NCI-H2171 (cell line): Measurements from ENCODE around the gene TPSAB1.

Source experiments
- DNase-seq: peaks from one replicate; lab custom pipeline; 2025; lab: John Stamatoyannopoulos, UW

Gene TPSAB1

DNA sequence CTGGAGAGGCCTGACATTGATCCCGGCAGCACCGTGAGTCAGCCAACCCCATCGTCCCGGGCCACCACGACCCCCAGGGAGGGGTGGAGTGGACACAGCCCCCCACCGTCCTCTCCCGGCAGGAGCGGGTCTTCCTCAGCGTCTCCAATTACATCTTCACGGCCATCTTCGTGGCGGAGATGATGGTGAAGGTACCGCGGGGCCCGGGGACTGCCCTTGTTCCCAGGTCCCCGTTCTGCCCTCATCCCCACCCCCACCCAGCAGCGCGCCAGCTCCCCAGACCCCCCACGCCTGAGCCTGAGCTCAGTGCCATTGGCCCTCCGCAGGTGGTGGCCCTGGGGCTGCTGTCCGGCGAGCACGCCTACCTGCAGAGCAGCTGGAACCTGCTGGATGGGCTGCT lies 30.0 kb upstream of the TPSAB1 start:
- DNase-seq, result no peak

DNA sequence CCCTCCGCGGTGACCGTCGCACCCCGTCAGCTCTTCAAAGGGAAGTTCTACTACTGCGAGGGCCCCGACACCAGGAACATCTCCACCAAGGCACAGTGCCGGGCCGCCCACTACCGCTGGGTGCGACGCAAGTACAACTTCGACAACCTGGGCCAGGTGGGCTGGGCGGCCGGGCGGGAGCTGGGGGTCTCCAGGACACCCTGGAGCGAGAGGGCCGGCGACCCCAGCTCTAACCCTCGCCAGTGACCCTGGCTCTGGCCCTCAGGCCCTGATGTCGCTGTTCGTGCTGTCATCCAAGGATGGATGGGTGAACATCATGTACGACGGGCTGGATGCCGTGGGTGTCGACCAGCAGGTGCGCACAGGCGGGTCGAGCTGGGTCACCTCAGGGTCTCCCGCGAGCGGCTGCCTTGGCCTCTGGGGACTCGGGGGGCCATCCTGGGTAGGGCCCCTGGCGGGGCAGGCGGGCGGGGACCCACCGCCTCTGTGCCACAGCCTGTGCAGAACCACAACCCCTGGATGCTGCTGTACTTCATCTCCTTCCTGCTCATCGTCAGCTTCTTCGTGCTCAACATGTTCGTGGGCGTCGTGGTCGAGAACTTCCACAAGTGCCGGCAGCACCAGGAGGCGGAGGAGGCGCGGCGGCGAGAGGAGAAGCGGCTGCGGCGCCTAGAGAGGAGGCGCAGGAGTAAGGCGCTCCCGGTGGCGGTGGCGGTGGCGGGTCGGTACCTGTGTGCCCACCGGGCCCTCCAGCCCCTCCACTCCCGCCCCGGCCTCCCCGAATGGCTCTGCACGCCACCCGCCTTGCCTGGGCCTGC lies 28.8 kb upstream of the TPSAB1 start:
- no peak for DNase-seq

DNA sequence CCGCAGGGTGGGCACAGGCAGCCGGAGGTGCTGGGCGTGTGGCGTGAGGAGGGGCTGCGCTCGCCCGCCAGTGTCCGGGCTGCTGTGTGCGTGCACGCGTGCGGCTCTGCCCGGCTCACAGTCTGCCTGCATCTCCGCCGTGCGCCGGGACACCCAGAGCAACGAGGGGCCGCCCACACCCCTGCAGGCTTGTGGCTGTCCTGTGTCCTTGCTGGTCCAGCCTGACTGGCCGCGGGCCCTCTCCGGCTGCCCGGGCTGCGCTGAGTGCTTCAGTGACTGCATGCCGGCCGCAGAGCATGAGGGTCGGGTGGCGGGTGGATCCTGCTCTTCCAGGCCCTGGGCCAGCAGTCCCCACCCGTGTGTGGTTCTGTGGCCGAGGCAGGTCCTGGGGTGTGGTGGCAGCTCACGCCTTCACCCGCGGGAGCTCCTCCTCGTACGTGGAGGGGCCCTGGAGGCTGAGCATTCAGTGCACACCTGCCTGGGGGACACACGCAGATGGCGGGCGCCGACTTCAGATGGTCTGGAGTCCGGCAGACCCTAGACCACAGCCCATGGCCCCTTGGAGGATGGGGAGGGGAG lies 27.8 kb upstream of the TPSAB1 start:
- no peak for DNase-seq

DNA sequence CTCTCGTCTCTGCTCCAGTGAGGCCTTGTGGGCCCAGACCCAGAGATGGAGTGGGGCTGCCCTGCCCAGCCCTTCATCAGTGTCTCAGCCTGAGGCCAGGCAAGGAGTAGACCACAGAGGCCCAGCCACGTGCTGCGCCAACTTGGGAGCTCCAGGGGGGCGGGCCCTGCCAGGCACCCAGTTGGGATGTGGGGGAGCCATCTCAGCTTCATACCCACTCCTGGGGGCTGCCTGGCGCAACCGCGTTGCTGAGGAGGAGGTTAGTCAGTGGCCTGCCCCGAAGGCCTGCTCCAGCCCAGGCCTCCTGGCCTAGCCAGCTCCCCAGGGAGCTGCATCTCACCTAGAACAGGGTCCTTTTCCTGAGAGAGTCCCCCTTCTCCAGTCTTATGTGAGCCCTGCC lies 27.3 kb upstream of the TPSAB1 start:
- no peak for DNase-seq

DNA sequence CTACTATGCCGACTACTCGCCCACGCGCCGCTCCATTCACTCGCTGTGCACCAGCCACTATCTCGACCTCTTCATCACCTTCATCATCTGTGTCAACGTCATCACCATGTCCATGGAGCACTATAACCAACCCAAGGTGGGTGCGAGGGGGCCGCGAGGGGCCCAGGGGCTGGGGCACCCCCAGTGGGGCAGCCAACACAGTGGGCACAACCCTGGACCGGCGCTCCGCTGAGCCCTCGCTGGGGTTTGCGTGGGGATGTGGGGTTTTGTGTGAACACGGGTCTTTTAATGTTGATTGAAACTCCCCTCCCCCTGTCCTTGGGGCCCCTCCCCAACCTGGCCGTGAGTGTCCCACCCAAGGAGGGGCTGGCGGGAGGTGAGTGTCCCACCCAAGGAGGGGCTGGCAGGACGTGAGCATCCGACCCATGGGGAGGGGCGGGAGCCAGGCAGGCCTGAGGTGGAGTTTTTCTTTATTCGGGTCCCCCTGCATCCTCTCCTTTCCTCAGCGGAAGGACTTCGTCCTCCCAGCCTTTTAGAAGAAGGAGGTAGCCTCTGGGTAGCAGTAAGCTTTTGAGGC lies 26.6 kb upstream of the TPSAB1 start:
- no peak for DNase-seq

DNA sequence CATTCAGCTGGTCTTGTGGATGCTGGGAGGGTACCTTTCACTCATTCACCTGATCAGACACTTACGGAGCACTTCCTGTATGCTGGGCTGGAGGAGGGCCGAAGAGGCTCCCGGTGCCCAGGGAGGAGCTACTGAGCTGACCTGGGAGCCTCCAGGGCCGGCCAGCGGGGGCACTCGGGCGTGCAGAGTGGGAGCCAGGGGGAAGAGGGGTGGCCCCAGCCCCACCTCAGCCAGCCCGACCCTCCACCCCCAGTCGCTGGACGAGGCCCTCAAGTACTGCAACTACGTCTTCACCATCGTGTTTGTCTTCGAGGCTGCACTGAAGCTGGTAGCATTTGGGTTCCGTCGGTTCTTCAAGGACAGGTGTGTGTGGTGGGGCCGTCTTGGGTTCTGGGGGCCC lies 25.8 kb upstream of the TPSAB1 start:
- DNase-seq, result no peak

DNA sequence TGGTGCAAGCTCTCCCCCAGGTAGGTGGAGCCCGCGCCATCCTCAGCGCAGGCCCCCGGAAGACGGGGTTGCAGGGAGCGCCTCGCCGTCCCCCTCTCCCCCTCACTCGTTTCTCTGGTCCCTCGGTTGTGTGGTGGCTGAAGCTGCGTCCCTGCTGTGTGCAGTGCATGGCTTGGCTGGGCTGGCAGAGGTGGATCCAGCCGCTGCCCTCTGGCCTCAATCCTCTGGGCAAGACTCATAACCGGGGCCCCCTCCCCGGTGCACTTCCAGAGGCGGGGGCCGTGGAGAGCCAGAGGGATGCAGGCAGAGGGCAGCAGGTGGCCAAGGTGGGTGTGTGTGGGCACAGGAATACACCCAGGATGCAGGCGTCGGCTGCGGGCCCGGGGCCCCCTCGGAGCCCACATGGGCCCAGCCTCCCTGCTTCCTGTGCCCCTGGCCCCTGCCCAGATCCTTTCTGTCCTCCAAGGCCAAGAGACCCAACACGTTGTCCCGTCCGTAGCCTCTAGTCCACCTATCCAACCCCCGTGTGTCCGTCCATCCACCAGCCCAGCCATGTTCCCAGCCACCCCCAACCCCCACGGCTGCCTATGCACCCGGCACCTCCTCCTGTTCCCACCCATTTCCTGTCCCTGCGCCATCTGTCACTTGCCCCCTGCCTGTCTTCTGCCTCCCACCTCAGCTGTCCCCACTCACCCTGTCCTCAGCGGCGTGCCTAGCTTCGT lies 24.8 kb upstream of the TPSAB1 start:
- DNase-seq, result no peak

DNA sequence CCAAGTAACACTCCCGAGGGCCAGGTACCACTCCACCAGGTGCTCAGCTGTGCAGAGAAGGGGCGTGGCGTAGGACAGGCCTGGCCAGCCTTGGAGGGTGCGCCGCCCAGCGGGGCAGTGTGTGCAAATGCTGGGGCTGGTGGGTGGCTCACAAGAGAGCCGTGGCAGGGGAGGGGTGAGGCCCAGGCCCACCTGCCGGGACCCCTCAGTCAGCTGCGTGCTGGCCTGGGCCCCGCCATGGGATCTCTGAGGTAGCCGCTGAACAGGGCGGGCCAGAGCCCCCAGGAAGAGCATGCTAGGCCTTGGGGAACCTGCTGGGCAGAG lies 24.2 kb upstream of the TPSAB1 start:
- DNase-seq, result no peak

DNA sequence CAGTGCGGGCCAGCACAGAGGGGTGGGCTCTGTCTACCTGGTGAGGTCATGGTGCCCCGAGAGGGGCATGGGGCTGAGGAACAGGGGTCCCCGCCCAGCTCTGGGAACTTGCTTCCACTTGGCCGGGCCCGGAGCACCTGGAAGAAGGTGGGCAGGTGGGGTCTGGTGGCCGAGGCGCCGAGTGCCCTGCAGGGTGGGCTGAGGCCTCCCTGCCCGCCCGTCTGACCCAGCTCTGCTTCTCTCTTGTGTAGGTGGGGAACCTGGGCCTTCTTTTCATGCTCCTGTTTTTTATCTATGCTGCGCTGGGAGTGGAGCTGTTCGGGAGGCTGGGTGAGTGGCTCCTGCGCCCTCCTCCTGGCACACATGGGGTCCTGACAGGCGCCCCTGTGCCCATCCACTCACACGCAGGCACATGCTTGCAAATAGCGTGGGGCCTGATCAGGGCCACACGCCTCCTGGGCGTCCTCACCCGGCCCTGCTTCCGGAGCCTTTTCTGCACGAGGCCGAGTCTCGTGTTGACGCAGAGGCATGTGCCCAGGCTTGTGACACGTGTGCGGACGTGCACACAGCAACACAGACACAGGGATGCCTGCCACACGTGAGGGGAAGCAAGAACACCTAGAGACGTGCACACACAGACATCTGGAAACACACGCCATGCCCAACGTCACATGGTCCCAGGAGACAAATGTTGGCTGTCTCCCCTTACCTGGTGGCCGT lies 23.7 kb upstream of the TPSAB1 start:
- no peak for DNase-seq

DNA sequence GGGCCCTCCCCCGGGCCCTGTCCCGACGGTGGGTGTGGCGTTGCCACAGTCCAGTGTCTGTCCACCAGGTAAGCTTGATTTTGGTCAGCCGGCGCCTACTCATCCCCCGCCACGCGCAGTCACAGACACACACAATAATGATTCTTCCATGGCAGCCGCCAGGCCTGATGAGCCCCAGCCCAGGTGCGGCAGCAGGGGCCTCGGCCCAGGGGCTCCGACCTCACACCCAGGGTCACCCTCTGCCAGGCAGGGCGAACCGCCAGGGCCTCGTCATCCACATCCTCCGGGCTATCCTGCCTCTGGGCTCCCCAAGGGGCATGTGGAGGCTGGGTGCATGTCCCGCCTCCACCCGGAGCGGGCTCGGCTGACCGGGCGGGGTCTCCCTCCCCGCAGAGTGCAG lies 23.0 kb upstream of the TPSAB1 start:
- no peak for DNase-seq

DNA sequence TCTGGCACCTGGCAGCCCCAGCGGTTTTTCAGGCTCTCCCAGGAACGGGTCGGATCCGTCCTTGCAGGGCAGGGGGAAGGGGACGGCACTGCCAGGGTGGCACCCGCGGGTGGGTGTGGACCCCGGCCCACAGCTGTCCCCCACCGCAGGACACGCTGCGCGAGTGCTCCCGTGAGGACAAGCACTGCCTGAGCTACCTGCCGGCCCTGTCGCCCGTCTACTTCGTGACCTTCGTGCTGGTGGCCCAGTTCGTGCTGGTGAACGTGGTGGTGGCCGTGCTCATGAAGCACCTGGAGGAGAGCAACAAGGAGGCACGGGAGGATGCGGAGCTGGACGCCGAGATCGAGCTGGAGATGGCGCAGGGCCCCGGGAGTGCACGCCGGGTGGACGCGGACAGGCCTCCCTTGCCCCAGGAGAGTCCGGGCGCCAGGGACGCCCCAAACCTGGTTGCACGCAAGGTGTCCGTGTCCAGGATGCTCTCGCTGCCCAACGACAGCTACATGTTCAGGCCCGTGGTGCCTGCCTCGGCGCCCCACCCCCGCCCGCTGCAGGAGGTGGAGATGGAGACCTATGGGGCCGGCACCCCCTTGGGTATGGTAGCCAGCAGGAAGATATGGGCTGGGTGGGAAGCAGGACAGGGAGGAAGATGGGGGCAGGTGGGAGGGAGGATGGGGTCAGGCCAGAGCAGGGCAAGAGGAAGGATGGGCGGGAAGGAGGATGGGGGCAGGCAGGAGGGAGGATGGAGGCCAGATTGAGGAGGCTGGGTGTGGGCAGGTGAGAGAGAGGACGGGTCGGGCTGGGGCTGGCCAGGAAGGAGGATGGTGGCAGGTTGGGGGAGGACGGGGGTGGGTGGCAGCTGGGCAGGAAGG lies 22.2 kb upstream of the TPSAB1 start:
- no peak for DNase-seq

DNA sequence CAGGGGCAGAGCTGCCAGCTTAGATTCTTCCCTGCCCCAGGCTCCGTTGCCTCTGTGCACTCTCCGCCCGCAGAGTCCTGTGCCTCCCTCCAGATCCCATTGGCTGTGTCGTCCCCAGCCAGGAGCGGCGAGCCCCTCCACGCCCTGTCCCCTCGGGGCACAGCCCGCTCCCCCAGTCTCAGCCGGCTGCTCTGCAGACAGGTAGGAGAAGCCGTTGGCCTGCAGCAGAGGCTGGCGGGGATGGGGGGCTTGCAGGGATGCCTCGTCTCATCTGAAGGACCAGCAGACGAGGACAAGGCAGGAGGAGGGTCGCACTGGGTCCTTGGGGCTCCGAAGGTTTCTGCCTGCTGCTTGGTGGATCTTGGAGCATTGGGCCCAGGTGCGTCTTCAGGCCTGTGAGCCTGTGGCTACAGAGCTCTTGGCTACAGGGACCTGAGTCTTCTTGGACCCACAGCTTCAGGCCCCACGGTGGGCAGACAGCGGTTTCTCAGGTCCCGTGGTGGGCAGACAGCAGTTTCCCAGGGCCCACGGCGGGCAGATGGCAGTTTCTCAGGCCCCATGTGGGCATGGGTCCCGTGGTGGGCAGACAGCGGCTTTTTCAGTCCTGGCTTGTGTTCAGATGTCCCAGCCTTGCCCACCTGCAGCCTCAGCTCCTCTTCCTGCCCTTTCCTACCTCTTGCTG lies 21.4 kb upstream of the TPSAB1 start:
- no peak for DNase-seq

DNA sequence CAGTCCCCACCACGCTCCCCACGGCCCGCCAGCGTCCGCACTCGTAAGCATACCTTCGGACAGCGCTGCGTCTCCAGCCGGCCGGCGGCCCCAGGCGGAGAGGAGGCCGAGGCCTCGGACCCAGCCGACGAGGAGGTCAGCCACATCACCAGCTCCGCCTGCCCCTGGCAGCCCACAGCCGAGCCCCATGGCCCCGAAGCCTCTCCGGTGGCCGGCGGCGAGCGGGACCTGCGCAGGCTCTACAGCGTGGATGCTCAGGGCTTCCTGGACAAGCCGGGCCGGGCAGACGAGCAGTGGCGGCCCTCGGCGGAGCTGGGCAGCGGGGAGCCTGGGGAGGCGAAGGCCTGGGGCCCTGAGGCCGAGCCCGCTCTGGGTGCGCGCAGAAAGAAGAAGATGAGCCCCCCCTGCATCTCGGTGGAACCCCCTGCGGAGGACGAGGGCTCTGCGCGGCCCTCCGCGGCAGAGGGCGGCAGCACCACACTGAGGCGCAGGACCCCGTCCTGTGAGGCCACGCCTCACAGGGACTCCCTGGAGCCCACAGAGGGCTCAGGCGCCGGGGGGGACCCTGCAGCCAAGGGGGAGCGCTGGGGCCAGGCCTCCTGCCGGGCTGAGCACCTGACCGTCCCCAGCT lies 20.3 kb upstream of the TPSAB1 start:
- no peak for DNase-seq

DNA sequence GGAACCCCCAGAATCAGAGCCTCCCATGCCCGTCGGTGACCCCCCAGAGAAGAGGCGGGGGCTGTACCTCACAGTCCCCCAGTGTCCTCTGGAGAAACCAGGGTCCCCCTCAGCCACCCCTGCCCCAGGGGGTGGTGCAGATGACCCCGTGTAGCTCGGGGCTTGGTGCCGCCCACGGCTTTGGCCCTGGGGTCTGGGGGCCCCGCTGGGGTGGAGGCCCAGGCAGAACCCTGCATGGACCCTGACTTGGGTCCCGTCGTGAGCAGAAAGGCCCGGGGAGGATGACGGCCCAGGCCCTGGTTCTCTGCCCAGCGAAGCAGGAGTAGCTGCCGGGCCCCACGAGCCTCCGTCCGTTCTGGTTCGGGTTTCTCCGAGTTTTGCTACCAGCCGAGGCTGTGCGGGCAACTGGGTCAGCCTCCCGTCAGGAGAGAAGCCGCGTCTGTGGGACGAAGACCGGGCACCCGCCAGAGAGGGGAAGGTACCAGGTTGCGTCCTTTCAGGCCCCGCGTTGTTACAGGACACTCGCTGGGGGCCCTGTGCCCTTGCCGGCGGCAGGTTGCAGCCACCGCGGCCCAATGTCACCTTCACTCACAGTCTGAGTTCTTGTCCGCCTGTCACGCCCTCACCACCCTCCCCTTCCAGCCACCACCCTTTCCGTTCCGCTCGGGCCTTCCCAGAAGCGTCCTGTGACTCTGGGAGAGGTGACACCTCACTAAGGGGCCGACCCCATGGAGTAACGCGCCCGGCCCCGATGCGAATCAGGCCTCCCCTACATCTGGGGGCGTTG lies 19.5 kb upstream of the TPSAB1 start:
- no peak for DNase-seq

DNA sequence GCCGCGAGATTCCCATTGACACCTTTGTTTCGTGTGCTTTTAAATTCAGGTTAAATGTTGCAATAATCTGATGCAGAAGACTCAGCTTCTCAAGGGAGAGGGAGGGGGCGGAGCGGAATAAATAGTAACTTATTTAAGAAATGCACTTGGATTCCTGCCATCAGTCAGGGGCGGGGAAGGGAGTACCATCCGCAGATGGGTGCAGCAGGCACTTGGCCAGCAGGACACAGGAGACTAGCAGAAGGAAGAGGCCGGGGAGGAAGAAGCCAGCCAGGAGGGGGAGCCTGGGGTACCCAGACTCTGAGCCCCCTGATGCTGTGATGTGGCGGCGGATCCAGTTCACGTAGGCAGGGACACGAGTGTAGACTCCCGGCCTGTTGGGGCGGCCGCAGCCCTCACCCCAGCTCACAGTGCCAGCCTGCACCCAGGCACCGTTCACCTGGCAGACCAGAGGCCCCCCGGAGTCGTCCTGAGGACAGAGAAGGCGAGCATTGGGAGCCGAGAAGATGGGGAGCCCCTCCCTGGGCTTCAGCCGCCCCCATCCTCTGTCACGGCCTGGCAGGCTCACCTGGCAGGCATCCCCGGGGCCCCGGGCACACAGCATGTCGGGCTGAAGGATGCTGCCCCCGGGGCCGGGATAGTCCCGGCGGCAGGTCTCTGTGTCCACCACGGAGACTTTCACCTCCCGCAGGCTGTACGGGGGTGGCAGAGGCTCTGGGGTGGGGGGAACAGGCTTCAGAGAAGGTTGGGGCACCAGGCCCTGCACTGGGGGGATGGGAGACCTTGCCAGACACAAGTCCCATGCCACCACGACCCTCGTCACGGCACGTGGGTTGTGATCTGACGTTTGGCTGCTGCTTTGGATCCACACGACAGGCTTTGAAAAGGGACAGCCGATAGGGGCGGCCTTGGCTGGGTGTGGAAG lies 18.6 kb upstream of the TPSAB1 start:
- DNase-seq, result no peak

DNA sequence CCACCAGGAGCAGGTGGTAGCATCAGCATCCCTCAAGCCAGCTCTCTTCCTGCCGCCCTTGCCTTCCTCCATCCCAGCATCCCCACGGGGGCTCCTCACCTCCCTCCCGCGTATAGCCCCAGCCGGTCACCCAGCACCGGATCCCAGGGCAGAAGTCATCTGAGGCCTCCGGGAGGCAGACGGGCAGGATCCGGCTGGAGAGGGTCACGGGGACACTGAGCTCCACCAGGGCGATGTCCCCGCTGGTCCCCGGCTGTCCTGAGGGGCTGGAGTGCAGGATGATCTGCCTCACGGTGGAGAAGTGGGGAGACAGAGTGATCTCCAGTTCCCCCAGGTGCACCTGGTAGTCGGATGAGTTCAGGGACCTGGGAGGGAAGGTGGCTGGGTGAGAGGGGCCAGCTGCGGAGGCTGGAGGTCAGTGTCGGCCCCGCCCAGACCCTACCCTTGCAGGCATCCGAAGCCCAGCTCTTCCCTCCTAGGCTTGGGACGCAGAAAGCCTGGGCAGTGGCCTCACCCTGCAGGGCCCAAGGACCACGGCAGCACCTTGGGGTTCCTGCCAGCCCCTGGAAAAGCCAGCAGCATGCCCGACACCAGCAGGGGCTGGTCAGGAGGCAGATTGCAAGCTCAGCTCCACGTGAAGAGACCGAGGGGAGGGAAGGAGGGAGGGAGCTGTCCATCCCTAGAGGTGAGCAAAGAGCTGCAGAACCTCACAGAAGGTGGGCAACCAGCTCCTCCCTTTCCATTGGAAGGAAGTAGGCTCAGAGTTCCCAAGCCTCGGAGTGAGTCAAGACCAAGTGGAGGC lies 17.8 kb upstream of the TPSAB1 start:
- DNase-seq, result no peak

DNA sequence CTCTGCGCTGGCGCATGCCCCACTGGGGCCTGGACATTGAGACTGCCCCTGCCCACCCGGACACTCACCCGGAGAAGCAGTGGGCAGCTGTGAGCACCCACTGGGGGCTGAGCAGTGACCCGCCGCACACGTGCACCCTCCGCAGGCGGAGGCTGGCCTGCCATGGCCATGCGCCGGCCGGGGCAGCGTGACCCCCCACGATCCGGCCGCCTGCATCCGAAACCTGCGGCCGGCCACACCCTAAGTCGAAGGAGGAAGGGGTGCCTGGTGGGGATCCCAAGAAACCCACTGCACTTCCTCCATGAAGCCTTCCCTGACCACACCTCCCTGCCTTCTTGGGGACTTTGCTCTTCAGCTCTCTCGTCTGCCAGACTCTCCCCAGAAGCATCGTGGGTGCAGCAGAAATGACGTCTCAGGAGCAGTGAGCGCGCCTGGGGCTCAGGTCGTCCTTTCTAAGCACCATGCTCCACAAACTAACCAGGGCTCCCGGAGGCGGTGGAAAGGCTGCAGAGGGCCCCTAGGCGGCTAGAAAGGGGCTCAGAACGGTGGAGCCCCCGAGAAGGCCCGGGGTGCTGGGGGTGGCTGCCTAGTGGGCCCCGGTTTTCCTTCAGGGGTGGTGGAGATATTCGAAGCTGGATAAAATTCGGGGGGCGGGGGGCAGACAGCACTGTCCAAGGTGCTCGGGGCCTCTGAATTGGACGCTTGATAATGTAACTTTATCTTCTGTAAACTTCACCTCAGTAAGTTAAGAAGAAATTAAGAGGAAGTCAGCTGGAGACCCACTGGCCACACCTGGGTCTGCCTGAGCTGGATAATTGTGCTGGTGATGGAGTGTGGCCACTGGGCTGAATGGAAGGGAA lies 16.9 kb upstream of the TPSAB1 start:
- no peak for DNase-seq
